GM12878 (cell line): ENCODE results near the gene DLK2. TPM values are rescaled to one million over a fixed set of nuclear protein-coding genes. Genes with fewer than 3 reads are reported as not detected.

Experiments used
- ATAC-seq: fragments of 200-7000 bp; cut with Tn5 transposase; 3 replicates; pipeline ENCODE4 v1.9.1; 2020; ENCODE audit warnings: mild to moderate bottlenecking, moderate library complexity
- BruUV-seq: library from RNA; stranded (reverse); fragments of 400-500 nt; replicated peaks from 2 replicates; lab custom pipeline; 2021; lab: Mats Ljungman, UMichigan
- CTCF ChIA-PET: fragments of 300-600 bp; sonication (Branson Sonifier 250); formaldehyde crosslinking; extraction: SDS; loops from one replicate; lab custom pipeline; 2021; ENCODE audit warnings: inconsistent platforms; lab: Yijun Ruan, JAX
- POLR2A ChIA-PET: fragments of 350-600 bp; formaldehyde crosslinking; extraction: SDS; loops from one replicate; lab custom pipeline; 2021; ENCODE audit warnings: inconsistent platforms; lab: Charles Lee
- RAD21 ChIA-PET: fragments of 300-600 bp; sonication (Branson Sonifier 250); formaldehyde crosslinking; loops from one replicate; lab custom pipeline; 2023; ENCODE audit warnings: antibody characterized with exemption; ENCODE audit not compliant: unreplicated experiment; lab: Charles Lee
- SMC1A ChIA-PET: fragments of 300-600 bp; sonication (Branson Sonifier 250); formaldehyde crosslinking; loops from one replicate; lab custom pipeline; 2023; ENCODE audit not compliant: unreplicated experiment, uncharacterized antibody; lab: Charles Lee
- DNase-seq: peaks from one replicate; pipeline ENCODE4 v3.0.0-alpha.2; 2011; ENCODE audit warnings: low read depth, low spot score
- FAIRE-seq: peaks from 3 replicates; lab custom pipeline; 2011; peaks lifted over from hg19 to GRCh38; lab: Jason Lieb, UNC
- H2AFZ ChIP-seq: 2 replicates; pipeline ENCODE4 v1.6.0; 2011; ENCODE audit warnings: low read depth, low read length, control low read depth; ENCODE audit not compliant: control insufficient read depth
- H3K27ac ChIP-seq: 2 replicates; pipeline ENCODE4 v1.5.1; 2011; ENCODE audit warnings: control low read depth; ENCODE audit not compliant: control insufficient read depth, insufficient read depth
- H3K27me3 ChIP-seq, 2 experiments: replicated peaks in 1 of 2; 2 replicates each; pipeline versions ENCODE4 v1.6.0 to v1.6.1; 2011; ENCODE audit warnings: low read length in 1 of 2; ENCODE audit not compliant: control insufficient read depth in 2 of 2, insufficient read depth in 2 of 2
- H3K36me3 ChIP-seq, 2 experiments: 2 replicates each; pipeline ENCODE4 v1.5.1; 2011; ENCODE audit warnings: low read length in 1 of 2; ENCODE audit not compliant: control insufficient read depth in 2 of 2, insufficient read depth in 2 of 2
- H3K4me1 ChIP-seq: 2 replicates; pipeline ENCODE4 v1.6.1; 2011; ENCODE audit warnings: mild to moderate bottlenecking, low read length, moderate library complexity, mixed read lengths; ENCODE audit not compliant: control insufficient read depth, insufficient read depth
- H3K4me2 ChIP-seq: 2 replicates; pipeline ENCODE4 v1.6.0; 2011; ENCODE audit warnings: control low read depth; ENCODE audit not compliant: control insufficient read depth, insufficient read depth
- H3K4me3 ChIP-seq: fragments of 200-600 bp; sonication (generic); 2 replicates; pipeline ENCODE4 v1.5.1; 2016
- H3K79me2 ChIP-seq: 2 replicates; pipeline ENCODE4 v1.6.0; 2011; ENCODE audit warnings: low read length; ENCODE audit not compliant: control insufficient read depth, insufficient read depth
- H3K9ac ChIP-seq: 2 replicates; pipeline ENCODE4 v1.8.0; 2011; ENCODE audit warnings: low read length, control low read depth, mixed read lengths; ENCODE audit not compliant: control insufficient read depth, insufficient read depth
- H3K9me3 ChIP-seq: replicated peaks from 3 replicates; pipeline ENCODE4 v1.5.1; 2011; ENCODE audit warnings: mild to moderate bottlenecking, low read length; ENCODE audit not compliant: control insufficient read depth, insufficient read depth
- H4K20me1 ChIP-seq: 2 replicates; pipeline ENCODE4 v1.6.0; 2011; ENCODE audit not compliant: control insufficient read depth, insufficient read depth
- BRCA1 ChIP-seq: IDR thresholded peaks from 2 replicates; pipeline ENCODE4 v1.6.1; 2011; ENCODE audit warnings: low read depth, low read length, improper control_type of control experiment
- E4F1 ChIP-seq: fragments of 450-650 bp; IDR thresholded peaks from 2 replicates; pipeline ENCODE4 v1.6.1; 2018; ENCODE audit warnings: borderline replicate concordance, mild to moderate bottlenecking; ENCODE audit not compliant: partially characterized antibody
- EP300 ChIP-seq, 2 experiments: fragments of 150-350 bp in 1 of 2; IDR thresholded peaks; 2 replicates each; pipeline ENCODE4 v1.6.1; 2011 to 2012; ENCODE audit warnings: low read depth in 2 of 2, low read length in 2 of 2, borderline replicate concordance in 1 of 2, improper control_type of control experiment in 1 of 2, inconsistent platforms in 1 of 2; ENCODE audit not compliant: control insufficient read depth in 1 of 2
- ETV6 ChIP-seq, 2 experiments: fragments of 450-650 bp in 1 of 2; IDR thresholded peaks in 1 of 2; conservative IDR thresholded peaks in 1 of 2; 2 replicates each; pipeline ENCODE4 v1.6.1; 2014; ENCODE audit warnings: antibody characterized with exemption in 1 of 2, borderline replicate concordance in 1 of 2, low read depth in 1 of 2, mild to moderate bottlenecking in 1 of 2, moderate library complexity in 1 of 2
- FOXK2 ChIP-seq: fragments of 450-650 bp; IDR thresholded peaks from 2 replicates; pipeline ENCODE4 v1.6.1; 2017; ENCODE audit warnings: mild to moderate bottlenecking, moderate library complexity
- HDGF ChIP-seq: fragments of 450-650 bp; IDR thresholded peaks from 2 replicates; pipeline ENCODE4 v1.6.1; 2016; ENCODE audit warnings: antibody characterized with exemption
- MTA3 ChIP-seq: IDR thresholded peaks from 2 replicates; pipeline ENCODE4 v1.6.1; 2012; ENCODE audit warnings: low read length, inconsistent platforms, borderline replicate concordance
- NBN ChIP-seq: fragments of 450-650 bp; IDR thresholded peaks from 2 replicates; pipeline ENCODE4 v1.6.1; 2016
- NFYA ChIP-seq: IDR thresholded peaks from 2 replicates; pipeline ENCODE4 v1.6.1; 2011; ENCODE audit warnings: low read depth, mild to moderate bottlenecking, low read length, improper control_type of control experiment, borderline replicate concordance
- RAD51 ChIP-seq: fragments of 450-650 bp; IDR thresholded peaks from 2 replicates; pipeline ENCODE4 v1.6.1; 2016; ENCODE audit warnings: moderate library complexity, mild to moderate bottlenecking, inconsistent platforms
- ZNF24 ChIP-seq: fragments of 450-650 bp; IDR thresholded peaks from 2 replicates; pipeline ENCODE4 v1.6.1; 2017; ENCODE audit warnings: antibody characterized with exemption, mild to moderate bottlenecking
- ZZZ3 ChIP-seq: IDR thresholded peaks from 2 replicates; pipeline ENCODE4 v1.6.1; 2011; ENCODE audit warnings: low read depth; ENCODE audit not compliant: control insufficient read depth, insufficient read length
- WGBS: methylation state at CpG from one replicate; pipeline ENCODE4 v1.1.6; 2016; ENCODE audit warnings: low lambda C conversion rate; ENCODE audit not compliant: insufficient replicate concordance, insufficient coverage; ENCODE audit errors: missing lambda C conversion rate; 5-methylcytosine and 5-hydroxymethylcytosine counted together
- in situ Hi-C: fragments of 300-500 bp; cut with MboI; formaldehyde crosslinking; loops from 9 replicates; pipeline ENCODE4 v1.14.3; 2018; ENCODE audit warnings: mixed read lengths
- intact Hi-C: fragments of 100-400 bp; cut with micrococcal nuclease; formaldehyde crosslinking; loops from one replicate; pipeline ENCODE4 v1.14.2; 2022; ENCODE audit not compliant: unreplicated experiment
- polyA plus RNA-seq, 11 experiments: library from polyadenylated mRNA; depleted of rRNA in 4 of 11; unstranded in 6 of 11; stranded (reverse) in 5 of 11; fragments of >200 nt; fragmentation: Nextera tagmentation in 4 of 11; fragmentation: Illumina TruSeq in 1 of 11; extraction: Ambion mirVana in 4 of 11; extraction: Trizol in 1 of 11; gene quantifications; 1 replicate in 1 of 11; 2 replicates in 10 of 11; pipeline versions ENCODE4 v1.2.1 to v1.2.3, GENCODE V29; 2011 to 2016; ENCODE audit warnings: inconsistent platforms in 2 of 11, missing spikeins in 2 of 11, low read depth in 1 of 11
- total RNA-seq, 4 experiments: library from RNA; depleted of rRNA in 3 of 4; stranded (reverse); fragments of >200 nt in 3 of 4; fragmentation: Illumina TruSeq in 1 of 4; extraction: Trizol in 1 of 4; gene quantifications; 2 replicates each; pipeline versions ENCODE4 v1.2.1 to v1.2.3, GENCODE V29; 2013 to 2021

The DLK2 gene
- total and polyA plus RNA-seq, 10 of the 15 experiments (the other 5 are each of a cell fraction or from before 2014, with no cell fraction given), result 0.03 to 0.55 (median 0.38) TPM; not detected in 4

GRCh38 chr6:43408259-43408658, 47.1 kb downstream of the DLK2 start (continued):
- TF ChIP-seq E4F1, result no peak
- no peak for TF ChIP-seq MTA3
- no peak for TF ChIP-seq RAD51
- no peak for TF ChIP-seq NFYA
- TF ChIP-seq ZNF24, result no peak
- TF ChIP-seq NBN, result no peak
- no peak for TF ChIP-seq ZZZ3
- no peak for TF ChIP-seq EP300 (IDR thresholded peaks at IDR 0.05; ENCODE audit: borderline replicate concordance in 1 of 2, control insufficient read depth in 1 of 2, low read depth in 2 of 2, low read length in 2 of 2)

GRCh38 chr6:43407296-43407695, 48.1 kb downstream of the DLK2 start:
- in situ Hi-C loops, result no loop called here
- no peak for FAIRE-seq

More at GRCh38 chr6:43407296-43407695, 48.1 kb downstream of the DLK2 start:
- ChIA-PET POLR2A (no interaction called here), RAD21 (no interaction called here), CTCF (interaction anchor here (0.7 kb wide), 1 partner anchor 311 kb away, joined by 3 read pairs; no protein-coding TSS in a partner anchor), SMC1A (no interaction called here)
- Histone ChIP-seq H3K4me2 (no peak overlapping the region), H3K79me2 (no peaks in the 10 kb centered on the region), H3K27me3 (no peaks in the 10 kb centered on the region), H2AFZ (no peak overlapping the region), H3K4me1 (no peaks in the 10 kb centered on the region), H3K9ac (no peak overlapping the region), H4K20me1 (no peaks in the 10 kb centered on the region), H3K27ac (no peak overlapping the region), H3K9me3 (no peaks in the 10 kb centered on the region), H3K4me3 (no peak overlapping the region), H3K36me3 (peaks cover 0 to 6% of the 10 kb centered on the region in 2 experiments; a peak in 2 of 4 replicates)
- 94% methylated on average over 1 of the region's 1 CpG for WGBS
- DNase-seq, result no peak
- no TSS peak for BruUV-seq
- intact Hi-C loops, result no loop called here
- TF ChIP-seq BRCA1 (no peak), HDGF (no peak), ETV6 (conservative IDR thresholded peaks at IDR 0.05 in 1 of 2, IDR thresholded peaks at IDR 0.05 in 1 of 2; ENCODE audit: borderline replicate concordance in 1 of 2, low read depth in 1 of 2) (no peak), FOXK2 (no peak)
- no peak for ATAC-seq
